Measurements from ENCODE around the gene NID1. TPM values are rescaled to one million over a fixed set of nuclear protein-coding genes. Genes with fewer than 3 reads are reported as not detected.
A peak's percentile ranks its signal among the peaks of the same experiment; 100 is the strongest.
"Not testable (repeated sequence)": the region's sequence is repeated elsewhere in the genome, so short reads cannot be mapped to it uniquely, and the experiment has no call there.

NID1 gene
- total and polyA plus RNA-seq, 5 experiments from 2014 or later: 0.08 TPM; not detected in 4

DNA sequence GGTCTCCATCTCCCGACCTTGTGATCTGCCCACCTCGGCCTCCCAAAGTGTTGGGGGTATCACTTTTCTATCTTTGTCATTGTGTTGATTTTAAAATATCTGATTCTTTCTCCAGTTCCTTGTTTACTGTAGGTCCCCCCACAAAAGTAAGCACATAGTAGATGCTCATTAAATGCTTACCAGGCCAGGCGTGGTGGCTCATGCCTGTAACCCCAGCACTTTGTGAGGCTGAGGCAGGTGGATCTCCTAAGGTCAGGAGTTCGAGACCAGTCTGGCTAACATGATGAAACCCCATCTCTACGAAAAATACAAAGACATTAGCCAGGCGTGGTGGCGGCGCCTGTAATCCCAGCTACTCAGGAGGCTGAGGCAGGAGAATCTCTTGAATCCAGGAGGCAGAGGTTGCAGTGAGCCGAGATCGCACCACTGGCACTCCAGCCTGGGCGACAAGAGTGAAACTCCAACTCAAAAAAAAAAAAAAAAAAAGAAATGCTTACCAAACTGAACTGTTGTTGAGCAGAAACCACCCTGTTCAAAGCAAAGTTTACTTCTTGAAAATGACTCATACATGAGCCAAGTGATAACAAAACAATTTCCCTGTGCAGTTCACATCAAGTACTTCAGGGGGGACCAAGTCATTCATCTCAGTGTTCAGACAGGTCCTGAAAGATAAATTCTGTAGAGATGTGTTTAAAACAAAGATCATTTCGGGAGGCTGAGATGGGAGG is 24.3 kb upstream of the NID1 start:
- peaks cover 0 to 9% (median 0%) of the 10 kb centered on the region in 9 donors for H3K9me3 Mint-ChIP-seq
- no peak overlapping the region for H3K4me3 Mint-ChIP-seq
- POLR2A ChIA-PET: no interaction called here
- no peaks in the 10 kb centered on the region for H3K4me1 Mint-ChIP-seq
- ATAC-seq (no peak), DNase-seq (no peak)
- H3K27ac Mint-ChIP-seq: no peak overlapping the region
- peaks cover 0 to 5% (median 2%) of the 10 kb centered on the region in 3 donors for H3K36me3 Mint-ChIP-seq
- peaks cover 3 to 23% (median 17%) of the 10 kb centered on the region in 5 donors for H3K27me3 Mint-ChIP-seq

DNA sequence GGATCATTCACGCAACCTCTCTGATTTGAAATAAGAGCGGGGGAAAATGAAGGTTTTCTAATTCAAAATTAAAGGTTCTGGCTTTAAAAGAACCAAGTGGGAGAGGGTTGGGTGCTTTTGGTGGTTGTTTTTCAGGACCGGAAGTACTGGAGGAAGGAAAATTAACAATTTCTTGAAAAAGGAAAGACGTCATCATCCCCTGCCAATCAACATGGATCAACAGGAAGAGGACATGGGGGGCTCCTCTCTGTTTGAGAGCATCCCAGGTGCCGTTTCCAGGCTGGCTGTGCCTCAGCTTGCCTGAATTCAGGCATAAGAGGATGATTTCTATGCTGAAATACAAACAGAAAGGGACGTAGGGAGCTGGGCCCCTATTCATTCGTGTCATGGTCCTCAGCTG is 21.6 kb upstream of the NID1 start:
- Mint-ChIP-seq H3K36me3 (peaks cover 0 to 5% (median 2%) of the 10 kb centered on the region in 3 donors), H3K4me3 (no peak overlapping the region), H3K9me3 (peaks cover 0 to 9% (median 0%) of the 10 kb centered on the region in 9 donors), H3K27me3 (peaks cover 3 to 13% (median 8%) of the 10 kb centered on the region in 5 donors), H3K27ac (no peak overlapping the region), H3K4me1 (no peaks in the 10 kb centered on the region)
- POLR2A ChIA-PET: no interaction called here
- no peak for ATAC-seq
- DNase-seq: no peak

DNA sequence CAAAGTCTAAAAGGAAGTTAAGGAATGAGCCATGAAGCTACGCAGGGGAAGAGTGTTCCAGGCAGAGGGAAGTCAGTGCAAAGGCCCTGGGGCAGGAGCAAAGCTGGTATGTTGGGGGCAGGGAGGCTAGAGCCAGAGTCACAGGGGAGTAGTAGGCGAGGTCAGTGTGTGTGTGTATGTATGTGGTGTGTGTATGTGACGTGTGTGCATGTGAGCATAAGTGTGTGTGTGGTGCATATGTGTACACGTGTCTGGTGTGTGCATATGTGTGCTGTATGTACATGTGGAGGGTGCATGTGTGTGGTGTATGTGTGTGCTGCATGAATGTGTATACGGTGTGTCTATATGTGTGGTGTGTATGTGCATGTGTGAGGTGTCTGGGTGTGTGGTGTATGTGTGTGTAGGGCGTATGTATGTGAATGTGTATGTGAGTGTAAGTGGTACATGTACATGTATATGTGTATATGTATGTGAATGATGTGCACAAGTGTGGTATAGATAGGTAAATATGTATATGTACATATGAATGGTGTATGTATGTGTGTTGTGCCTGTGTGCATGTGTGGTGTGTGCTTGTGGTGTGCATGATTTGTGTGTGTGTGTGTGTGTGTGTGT is 20.8 kb upstream of the NID1 start:
- Mint-ChIP-seq H3K27me3 (peaks cover 3 to 13% (median 8%) of the 10 kb centered on the region in 5 donors), H3K9me3 (peaks cover 0 to 9% (median 0%) of the 10 kb centered on the region in 9 donors), H3K36me3 (peaks cover 0 to 5% (median 2%) of the 10 kb centered on the region in 3 donors), H3K27ac (peak overlapping the region in 1 of 10 donors; percentile 42), H3K4me1 (no peaks in the 10 kb centered on the region), H3K4me3 (no peak overlapping the region)
- ATAC-seq: no peak
- no peak for DNase-seq
- POLR2A ChIA-PET: no interaction called here

DNA sequence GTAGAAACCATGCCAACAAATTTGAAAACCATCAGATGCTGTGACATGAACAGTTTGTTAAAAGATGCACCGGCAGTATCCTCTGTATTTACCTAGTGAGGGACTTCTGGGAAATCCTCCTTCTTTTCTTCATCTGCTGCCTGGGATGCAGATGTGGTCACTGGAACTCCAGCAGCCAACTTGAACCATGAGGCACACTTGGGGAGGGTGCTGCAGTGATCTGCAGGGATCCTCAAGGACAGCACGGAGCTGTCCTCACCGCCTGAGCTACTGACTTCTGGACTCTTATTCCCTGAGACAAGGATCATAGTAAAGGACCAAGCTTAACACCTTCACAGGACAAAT is 19.5 kb upstream of the NID1 start:
- no peak for ATAC-seq
- Mint-ChIP-seq H3K4me3 (no peak overlapping the region), H3K36me3 (peaks cover 0 to 5% (median 2%) of the 10 kb centered on the region in 3 donors), H3K4me1 (peaks cover 0 to 2% (median 0%) of the 10 kb centered on the region in 4 donors), H3K9me3 (peaks cover 0 to 9% (median 0%) of the 10 kb centered on the region in 9 donors), H3K27me3 (peaks cover 3 to 11% (median 8%) of the 10 kb centered on the region in 5 donors), H3K27ac (no peak overlapping the region)
- DNase-seq: no peak
- POLR2A ChIA-PET: no interaction called here

DNA sequence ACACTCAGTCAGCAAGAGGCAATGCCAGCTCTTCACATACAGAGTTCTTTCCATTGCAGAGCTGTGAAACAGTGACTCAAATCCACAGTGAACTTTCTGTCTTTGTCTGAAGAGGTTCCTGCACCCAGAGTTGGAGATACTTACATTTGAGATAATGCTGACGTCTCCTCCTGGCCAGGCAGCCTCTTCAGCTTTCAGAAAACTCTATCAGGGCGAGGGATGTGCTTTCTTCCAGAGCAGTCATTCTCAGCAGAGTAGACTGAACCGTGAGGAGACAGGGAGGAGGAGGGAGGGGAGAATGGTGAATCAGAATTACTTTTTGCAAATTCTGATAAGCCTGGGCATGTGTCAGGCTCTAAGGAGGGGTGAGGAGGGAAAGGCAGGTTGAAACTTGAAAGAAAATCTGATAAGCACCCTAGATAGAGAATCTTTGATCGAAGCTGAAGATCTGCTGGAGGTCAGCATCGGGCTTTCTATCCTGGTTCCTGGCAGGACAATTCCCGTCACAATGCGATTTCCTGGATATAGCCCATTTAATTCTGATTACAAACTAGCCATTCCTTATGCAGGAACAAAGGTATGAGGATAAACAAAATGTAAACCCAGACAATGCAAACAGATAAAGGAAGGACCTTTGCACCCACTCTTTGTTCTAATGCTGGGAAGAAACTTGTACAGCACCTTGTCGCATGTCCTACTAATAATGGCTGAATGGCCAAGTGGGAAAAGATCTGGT is 18.9 kb upstream of the NID1 start:
- no peak overlapping the region for H3K4me3 Mint-ChIP-seq
- no peak for ATAC-seq
- POLR2A ChIA-PET: no interaction called here
- H3K9me3 Mint-ChIP-seq: peaks cover 0 to 9% (median 0%) of the 10 kb centered on the region in 9 donors
- peaks cover 0 to 5% (median 2%) of the 10 kb centered on the region in 3 donors for H3K36me3 Mint-ChIP-seq
- H3K4me1 Mint-ChIP-seq: peaks cover 0 to 2% (median 0%) of the 10 kb centered on the region in 4 donors
- peaks cover 3 to 11% (median 8%) of the 10 kb centered on the region in 5 donors for H3K27me3 Mint-ChIP-seq
- DNase-seq: no peak
- peak overlapping the region in 1 of 10 donors; percentile 45 for H3K27ac Mint-ChIP-seq

DNA sequence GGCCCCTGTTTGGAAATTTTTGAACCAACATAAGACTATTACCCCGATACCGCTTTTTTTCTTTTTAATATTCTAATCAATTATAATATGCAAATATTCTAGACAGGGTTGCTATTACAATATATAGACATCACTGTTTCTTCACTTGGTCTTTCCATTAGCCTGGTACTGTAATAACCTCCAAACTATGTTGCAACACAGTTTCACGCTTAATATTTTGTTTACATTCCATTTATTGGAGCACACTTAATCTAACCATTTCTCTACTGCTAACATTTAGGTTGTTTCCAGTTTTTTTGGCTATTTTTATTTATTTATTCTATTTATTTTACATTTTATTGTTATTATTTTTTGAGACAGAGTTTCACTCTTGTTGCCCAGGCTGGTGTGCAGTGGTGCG is 17.6 kb upstream of the NID1 start:
- DNase-seq: no peak
- Mint-ChIP-seq H3K4me1 (peaks cover 0 to 2% (median 0%) of the 10 kb centered on the region in 4 donors), H3K27ac (no peak overlapping the region), H3K4me3 (no peak overlapping the region), H3K36me3 (peaks cover 0 to 1% (median 0%) of the 10 kb centered on the region in 3 donors), H3K9me3 (peaks cover 0 to 4% (median under 1%) of the 10 kb centered on the region in 9 donors), H3K27me3 (peaks cover 1 to 8% (median 2%) of the 10 kb centered on the region in 5 donors)
- POLR2A ChIA-PET: no interaction called here
- no peak for ATAC-seq

DNA sequence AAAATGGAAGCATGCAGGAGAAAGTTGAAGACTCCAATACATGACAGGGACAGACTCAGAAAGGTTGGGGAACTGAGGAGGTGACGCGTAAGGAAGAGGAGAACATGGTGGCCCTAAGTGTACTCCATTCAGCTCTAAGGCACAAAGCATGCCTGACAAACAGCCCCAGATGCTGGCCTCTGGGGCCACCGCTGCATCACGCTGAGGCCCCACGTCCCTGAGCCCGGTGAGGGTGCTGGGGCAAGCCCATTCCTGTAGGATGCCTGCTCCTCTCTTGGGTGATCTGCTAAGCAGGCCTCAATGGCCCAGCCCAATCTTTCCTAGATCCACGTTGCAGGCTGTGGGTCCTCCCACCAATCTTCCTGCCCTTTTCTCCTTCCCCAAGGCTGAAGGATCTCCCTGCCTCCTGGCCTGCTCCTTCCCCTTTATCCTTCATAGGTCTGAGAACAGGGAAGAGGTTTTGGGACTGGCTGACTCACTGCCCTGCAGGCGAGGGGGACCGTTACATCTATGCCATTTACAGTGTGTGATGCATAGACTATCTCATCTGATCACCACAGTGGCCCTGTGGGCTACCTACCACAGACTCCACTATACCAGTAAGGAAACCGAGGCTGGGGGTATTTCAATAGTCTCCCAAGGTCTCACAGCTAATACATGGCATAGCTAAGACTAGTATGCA is 16.8 kb upstream of the NID1 start:
- H3K9me3 Mint-ChIP-seq: peaks cover 0 to 4% (median 0%) of the 10 kb centered on the region in 9 donors
- peaks cover 0 to 2% (median 0%) of the 10 kb centered on the region in 4 donors for H3K4me1 Mint-ChIP-seq
- no peaks in the 10 kb centered on the region for H3K36me3 Mint-ChIP-seq
- DNase-seq: no peak
- POLR2A ChIA-PET: no interaction called here
- ATAC-seq: no peak
- H3K4me3 Mint-ChIP-seq: no peak overlapping the region
- H3K27ac Mint-ChIP-seq: no peak overlapping the region
- H3K27me3 Mint-ChIP-seq: peaks cover 0 to 8% (median 0%) of the 10 kb centered on the region in 5 donors

DNA sequence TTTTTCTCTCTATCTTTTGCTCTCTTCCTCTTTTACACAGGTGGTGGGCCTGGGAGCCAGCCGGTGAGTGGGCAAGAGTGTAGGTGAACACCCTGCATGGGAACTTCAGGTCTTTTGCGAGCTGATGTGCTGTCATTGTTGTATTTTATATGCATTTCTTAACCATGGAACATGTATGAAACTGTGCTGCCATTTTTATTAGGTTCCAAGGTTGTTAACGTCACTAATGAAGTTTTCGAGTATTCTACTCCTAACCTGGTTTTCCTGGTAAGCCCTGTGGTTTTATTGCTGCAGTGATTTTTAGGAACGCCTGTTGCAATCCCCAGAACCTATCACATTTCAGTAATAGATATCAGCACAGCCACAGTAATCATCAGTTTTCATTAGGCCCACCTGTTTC is 14.8 kb upstream of the NID1 start:
- Mint-ChIP-seq H3K9me3 (peaks cover 0 to 4% (median 0%) of the 10 kb centered on the region in 9 donors), H3K4me3 (no peak overlapping the region), H3K36me3 (no peaks in the 10 kb centered on the region), H3K4me1 (peaks cover 0 to 2% (median 0%) of the 10 kb centered on the region in 4 donors), H3K27me3 (peaks cover 0 to 3% (median 0%) of the 10 kb centered on the region in 5 donors), H3K27ac (no peak overlapping the region)
- POLR2A ChIA-PET: no interaction called here
- DNase-seq: no peak
- no peak for ATAC-seq

DNA sequence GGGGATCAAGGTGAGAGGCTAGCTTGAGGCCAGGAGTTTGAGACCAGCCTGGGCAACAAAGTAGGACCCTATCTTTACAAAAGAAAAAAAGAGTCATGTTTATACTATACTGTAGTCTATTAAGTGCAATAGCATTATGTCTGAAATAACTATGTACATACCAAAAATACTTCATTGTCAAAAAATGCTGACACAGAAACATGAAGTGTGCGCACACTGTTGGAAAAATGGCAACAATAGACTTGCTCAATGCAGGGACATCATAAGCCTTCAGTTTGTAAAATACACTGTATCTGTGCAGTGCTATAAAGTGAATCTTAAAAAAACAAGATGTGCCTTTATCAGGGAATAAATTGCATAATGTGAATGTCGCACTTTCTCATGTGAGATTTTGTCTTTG is 14.1 kb upstream of the NID1 start:
- H3K9me3 Mint-ChIP-seq: peaks cover 0 to 4% (median 0%) of the 10 kb centered on the region in 9 donors
- DNase-seq (no peak), ATAC-seq (no peak)
- POLR2A ChIA-PET: no interaction called here
- H3K36me3 Mint-ChIP-seq: no peaks in the 10 kb centered on the region
- no peak overlapping the region for H3K4me3 Mint-ChIP-seq
- peaks cover 0 to 2% (median 0%) of the 10 kb centered on the region in 4 donors for H3K4me1 Mint-ChIP-seq
- H3K27ac Mint-ChIP-seq: no peak overlapping the region
- peaks cover 0 to 3% (median 0%) of the 10 kb centered on the region in 5 donors for H3K27me3 Mint-ChIP-seq

DNA sequence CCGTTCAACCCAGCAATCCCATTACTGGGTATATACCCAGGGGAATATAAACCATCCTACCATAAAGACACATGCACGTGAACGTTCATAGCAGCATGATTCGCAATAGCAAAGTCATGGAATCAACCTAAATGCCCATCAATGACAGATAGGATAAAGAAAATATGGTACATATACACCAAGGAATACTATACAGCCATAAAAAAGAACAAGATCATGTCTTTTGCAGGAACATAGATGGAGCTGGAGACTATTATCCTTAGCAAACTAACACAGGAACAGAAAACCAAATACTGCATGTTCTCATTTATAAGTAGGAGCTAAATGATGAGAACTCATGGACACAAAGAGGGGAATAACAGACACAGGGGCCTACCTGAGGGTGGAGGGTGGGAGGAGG is 13.2 kb upstream of the NID1 start:
- H3K27me3 Mint-ChIP-seq, POLR2A ChIA-PET, H3K36me3 Mint-ChIP-seq, DNase-seq, H3K9me3 Mint-ChIP-seq, H3K27ac Mint-ChIP-seq, ATAC-seq, H3K4me1 Mint-ChIP-seq, H3K4me3 Mint-ChIP-seq: not testable (repeated sequence)

DNA sequence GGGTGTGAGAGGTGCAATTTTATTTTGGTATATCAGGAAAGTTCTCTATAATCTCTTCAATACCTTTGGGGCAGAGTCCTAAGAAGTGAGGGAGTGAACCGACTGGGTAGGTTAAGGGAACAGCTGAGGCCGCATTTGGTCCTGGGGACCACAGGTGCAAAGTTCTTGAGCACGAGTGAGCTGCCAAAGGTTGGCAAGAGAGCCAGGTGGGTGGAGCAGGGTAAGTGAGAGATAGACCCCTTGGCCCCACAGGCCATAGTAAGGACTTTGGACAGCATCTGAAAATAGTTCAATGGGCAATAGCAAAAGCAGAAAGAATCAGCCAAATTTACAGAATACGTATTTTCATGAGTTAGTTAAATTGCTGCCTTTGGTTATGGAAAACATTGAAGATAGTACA is 11.0 kb upstream of the NID1 start:
- Mint-ChIP-seq H3K27me3 (peaks cover 0 to 9% (median 7%) of the 10 kb centered on the region in 5 donors), H3K27ac (no peak overlapping the region), H3K4me3 (no peak overlapping the region), H3K36me3 (no peaks in the 10 kb centered on the region), H3K4me1 (peaks cover 0 to 2% (median under 1%) of the 10 kb centered on the region in 4 donors), H3K9me3 (peaks cover 0 to 4% (median 0%) of the 10 kb centered on the region in 9 donors)
- ATAC-seq (no peak), DNase-seq (no peak)
- POLR2A ChIA-PET: no interaction called here

DNA sequence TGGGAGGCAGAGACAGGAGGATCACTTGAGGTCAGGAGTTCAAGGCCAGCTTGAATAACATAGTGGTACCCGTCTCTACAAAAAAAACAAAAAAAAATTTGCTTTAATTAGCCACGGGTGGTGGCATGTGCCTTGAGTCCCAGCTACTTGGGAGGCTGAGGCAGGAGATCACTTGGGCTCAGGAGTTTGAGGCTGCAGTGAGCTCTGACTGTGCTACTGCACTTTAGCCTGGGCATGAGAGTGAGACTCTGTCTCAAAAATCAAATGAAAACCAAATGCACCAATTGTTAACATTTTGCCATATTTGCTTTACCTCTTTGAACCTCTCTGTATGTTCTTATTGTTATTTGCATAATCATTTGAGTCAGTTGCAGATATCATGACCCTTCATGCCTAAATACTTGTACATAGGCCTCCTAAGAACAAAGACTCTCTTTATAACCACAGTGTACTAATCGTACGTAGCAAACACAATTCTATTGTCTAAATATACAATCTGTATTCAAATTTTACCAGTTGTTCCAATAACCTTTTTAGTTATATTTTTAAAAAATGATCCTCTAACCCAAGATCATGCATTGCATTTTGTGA is 8.5 kb upstream of the NID1 start:
- Mint-ChIP-seq H3K27ac (no peak overlapping the region), H3K27me3 (peaks cover 4 to 22% (median 11%) of the 10 kb centered on the region in 5 donors), H3K4me3 (no peak overlapping the region), H3K9me3 (peaks cover 0 to 4% (median 0%) of the 10 kb centered on the region in 9 donors), H3K4me1 (peaks cover 0 to 1% (median 0%) of the 10 kb centered on the region in 4 donors), H3K36me3 (no peaks in the 10 kb centered on the region)
- POLR2A ChIA-PET: no interaction called here
- DNase-seq: no peak
- no peak for ATAC-seq
